Hepatic stellate cell (primary cell): Measurements from ENCODE around the gene EFNB2.

ENCODE experiments used
- DNase-seq: peaks from one replicate; pipeline ENCODE4 v3.0.0; 2011; ENCODE audit warnings: low spot score

EFNB2 gene, protein sequence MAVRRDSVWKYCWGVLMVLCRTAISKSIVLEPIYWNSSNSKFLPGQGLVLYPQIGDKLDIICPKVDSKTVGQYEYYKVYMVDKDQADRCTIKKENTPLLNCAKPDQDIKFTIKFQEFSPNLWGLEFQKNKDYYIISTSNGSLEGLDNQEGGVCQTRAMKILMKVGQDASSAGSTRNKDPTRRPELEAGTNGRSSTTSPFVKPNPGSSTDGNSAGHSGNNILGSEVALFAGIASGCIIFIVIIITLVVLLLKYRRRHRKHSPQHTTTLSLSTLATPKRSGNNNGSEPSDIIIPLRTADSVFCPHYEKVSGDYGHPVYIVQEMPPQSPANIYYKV

DNA sequence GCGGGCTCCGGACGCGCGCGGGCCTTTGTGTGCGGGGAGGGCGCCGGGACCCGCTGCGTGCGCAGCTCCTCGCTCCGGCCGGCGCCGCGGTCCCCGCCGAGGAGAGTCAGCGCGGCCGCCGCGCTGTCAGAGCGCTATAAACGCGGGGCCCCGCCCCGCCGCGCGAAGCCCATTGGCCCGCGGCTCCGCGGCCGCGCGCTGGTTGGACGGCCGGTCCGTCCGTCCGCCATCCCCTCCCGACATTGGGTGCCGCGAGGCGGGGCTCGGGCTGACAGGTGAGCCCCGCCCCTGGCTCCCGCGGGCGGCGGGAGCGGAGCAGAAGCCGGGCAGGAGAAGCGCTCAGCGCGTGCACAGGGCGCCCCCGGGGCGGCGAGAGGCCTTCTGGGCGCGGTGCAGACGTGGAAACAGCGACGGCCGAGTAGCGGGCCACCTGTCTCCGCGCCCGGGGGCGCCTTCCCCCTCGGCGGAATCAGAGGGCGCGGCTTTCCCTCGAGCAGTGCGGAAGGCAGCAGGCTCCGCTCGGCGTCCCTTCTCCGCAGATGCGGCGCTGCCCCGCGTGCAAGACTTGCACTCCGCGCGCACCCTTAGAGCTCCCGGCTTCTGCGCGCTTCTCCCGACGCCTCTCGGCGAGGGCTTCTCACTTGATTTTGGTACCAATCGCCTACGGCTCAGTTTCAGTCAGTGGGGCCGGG lies at the start of gene EFNB2:
EFNB2 (minus strand) TSS at position 111 of the 692 bp plus-strand sequence. CDS start 698 bp downstream, outside the sequence.
- peak; percentile 98 for DNase-seq

DNA sequence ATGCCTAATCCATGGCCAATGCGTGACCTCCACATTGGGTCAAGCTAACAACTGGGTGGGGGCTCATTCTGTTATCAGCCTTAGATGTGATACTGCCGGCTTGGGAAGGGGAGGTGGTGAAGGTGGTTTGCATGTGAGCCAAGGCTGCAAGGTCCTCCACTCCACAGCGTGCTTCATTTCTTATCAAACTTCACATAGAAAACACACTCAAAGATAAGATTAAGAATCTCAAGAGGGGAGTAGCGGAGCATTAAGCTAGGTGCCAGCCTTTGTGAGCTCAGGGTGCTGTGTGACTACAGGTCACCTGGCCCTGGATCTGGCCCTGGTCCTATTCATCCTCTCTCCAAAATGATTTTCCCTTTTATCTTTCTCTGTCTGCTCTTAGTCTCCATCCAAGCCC lies 45.8 kb upstream of the EFNB2 start:
- DNase-seq: no peak

DNA sequence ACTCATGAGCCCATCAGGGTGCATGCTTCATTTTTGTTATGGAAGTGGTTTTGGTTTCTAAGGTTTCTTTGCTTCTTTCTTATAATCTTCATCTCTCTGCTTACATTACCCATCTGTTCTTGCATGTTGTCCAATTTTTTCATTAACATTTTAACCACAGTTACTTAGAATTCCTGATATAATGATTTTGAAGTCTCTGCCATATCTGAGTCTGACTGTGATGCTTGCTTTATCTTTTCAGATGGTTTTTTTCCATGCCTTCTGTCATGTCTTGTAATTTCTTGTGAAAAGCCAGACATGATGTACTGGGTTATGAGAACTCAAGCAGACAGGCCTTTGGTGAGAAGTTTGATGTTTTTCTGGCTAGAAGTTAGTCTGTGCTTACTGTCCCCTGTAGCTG lies 40.4 kb upstream of the EFNB2 start:
- DNase-seq: no peak

DNA sequence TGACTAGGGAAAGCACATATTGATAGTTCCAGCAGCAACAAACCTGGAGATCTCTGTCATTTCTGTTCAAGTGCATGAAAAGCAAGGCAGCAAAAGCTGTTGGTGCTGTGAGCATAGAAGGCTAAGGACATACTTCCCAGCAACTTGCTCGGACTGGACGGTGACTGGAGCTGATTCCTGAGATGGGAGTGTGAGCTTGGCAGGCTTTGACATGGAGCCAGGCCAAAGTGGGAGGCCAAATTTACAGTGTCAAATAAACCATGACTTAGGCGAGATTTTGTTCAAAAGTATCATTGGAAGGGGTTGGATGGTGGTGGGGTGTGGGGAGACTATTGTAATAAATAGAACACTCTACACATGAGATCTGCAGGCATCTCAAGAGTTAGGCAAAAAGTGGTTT lies 38.4 kb upstream of the EFNB2 start:
- DNase-seq: no peak

DNA sequence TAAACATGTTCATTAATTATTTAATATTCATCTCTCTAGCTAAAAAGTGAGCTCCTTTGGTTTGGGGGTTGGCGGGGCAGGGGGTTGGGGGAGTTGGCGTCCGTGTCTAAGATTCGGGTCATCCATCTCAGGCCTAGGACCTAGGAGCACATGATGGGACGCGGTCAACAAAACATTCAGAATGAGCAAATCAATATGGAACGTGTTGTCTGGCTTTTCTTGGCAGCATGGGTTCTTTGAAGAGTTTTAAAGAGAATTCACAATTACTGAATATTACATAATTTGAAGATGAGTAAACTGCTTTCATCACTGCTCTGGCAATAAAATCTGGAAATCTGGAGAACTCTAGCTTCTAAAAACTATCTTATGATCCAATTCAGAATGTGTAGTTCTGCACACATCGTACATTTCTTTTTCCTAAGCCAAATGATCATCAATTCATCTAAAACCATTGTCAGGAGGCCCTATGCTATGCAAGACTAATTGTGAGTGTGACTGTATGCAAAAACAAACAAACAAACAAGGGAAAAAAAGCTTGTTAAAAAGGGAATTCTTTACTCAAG lies 37.9 kb upstream of the EFNB2 start:
- DNase-seq: no peak

DNA sequence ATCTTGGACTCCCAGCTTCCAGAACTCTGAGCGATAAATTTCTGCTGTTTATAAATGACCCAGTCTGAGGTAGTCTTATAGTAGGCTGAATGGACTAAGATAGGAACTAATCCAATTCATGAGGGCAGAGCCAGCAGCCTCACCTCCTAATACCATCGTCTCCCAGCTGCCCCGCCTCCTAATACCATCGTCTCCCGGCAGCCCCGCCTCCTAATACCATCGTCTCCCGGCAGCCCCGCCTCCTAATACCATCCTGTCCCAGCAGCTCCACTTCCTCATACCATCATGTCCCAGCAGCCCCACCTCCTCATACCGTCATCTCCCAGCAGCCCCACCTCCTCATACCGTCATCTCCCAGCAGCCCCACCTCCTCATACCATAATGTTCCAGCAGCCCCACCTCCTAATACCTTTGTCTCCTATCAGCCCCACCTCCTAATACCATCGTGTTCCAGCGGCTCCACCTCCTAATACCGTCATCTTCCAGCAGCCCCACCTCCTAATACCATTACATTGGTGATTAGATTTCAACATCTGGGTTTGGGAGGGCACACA lies 34.9 kb upstream of the EFNB2 start:
- peak; percentile 67 for DNase-seq

DNA sequence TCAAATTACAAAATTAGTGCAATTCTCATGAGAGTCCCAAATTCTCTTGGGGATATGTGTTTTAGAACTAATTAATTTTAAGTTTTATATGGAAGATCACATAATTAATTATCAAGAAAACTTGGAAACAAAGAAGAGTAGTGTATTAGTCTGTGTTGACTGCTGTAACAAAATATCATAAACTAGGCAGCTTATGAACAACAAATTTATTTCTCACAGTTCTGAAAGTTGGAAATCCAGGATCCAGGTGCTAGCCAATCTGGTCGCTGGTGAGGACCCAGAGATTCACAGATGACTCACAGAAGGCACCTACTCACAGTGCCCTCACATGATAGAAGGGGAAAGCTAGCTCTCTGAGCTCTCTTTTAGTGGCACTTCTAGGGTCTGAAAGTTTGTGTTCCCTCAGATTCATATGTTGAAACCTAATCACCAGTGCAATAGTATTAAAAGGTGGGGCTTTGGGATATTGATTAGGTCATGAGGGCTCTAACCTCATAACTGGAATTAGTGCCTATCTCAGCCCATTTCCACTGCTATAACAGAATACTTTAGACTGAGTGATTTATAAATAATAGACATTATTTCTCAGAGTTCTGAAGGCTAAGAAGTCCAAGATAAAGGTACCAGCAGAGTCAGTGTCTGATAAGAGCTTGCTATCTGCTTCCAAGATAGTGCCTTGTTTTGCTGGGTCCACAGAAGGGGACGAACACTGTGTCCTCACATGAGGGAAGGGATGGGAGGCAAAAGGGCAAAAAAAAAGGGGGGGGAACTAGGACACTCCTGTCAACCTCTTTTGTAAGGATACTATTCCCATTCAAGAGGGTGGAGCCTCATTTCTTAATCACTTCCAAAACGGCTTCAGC lies 34.0 kb upstream of the EFNB2 start:
- no peak for DNase-seq

DNA sequence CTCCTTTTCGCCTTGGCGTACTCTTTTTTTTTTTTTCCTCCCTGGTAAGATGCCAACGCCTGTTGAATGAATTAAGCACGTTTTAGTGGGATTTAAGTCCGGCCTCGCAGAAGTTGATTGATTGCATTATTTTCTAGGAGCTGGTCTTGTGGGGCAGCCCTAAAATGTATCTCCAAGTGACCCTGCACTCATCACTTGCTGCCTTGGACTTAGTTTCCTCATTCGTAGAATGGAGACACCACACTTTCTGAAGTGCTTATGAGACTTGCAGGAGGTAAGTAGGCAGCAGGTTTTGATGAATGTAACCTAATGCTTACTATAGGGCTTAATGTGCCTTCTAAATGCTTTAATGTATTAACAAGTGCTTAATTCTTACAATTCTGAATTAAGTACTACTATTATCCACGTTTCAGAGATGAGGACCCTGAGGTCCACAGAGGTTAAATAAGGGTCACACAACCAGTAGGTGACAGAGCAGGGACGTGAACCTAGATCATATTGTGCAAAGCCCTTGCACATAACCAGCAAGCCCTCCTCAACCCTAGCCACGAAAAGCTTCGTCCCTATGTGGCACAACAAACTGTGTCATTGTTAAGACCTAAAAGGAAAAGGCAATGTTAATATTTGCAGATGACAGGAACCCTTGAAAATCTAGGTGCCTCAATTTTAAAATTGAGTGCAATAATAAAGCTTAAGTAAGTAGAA lies 33.0 kb upstream of the EFNB2 start:
- no peak for DNase-seq

DNA sequence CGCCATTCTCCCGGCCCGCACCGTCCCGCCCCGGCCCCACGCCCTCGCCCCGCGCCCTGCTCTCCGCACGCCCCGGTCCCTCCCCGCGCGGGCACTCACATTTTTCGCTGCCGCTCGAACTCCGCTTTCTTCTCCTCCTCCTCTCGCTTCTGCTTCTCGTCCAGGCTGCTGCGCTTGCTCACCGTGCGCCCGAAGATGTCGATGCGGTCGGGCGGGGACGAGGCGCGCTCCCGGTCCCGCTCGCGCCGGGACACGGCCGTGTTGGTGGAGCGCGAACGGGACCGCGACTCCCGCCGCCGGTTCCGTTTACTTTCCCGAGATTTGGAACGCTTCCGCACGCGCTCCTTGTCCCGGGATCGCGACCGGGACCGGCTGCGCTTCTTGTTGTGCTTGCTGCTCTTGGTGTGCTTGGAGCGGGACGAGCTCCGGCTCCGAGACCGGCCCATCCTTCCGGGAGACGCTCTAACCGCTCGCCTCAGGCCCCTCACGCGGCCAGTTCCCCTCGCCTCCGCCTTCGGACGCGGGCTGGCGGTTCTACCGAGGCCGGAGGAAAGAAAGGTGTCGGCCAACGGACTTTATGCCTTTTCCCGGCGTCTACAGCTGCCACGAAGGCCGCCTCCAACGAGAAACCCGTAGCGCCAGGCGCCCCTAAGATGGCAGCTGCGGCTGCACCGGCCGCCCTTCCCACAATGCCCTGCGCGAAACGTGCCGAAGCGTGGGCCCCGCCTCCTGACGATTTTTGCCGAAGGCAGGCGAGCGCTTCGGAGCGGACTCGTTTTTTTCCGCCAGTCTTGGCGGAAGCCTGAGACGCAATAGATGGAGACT lies 32.2 kb upstream of the EFNB2 start, which contains the start of gene ARGLU1:
ARGLU1 (minus strand) TSS at position 664 of the 825 bp plus-strand sequence; CDS start at position 446, 218 bp downstream.
- peak; percentile 81 for DNase-seq

DNA sequence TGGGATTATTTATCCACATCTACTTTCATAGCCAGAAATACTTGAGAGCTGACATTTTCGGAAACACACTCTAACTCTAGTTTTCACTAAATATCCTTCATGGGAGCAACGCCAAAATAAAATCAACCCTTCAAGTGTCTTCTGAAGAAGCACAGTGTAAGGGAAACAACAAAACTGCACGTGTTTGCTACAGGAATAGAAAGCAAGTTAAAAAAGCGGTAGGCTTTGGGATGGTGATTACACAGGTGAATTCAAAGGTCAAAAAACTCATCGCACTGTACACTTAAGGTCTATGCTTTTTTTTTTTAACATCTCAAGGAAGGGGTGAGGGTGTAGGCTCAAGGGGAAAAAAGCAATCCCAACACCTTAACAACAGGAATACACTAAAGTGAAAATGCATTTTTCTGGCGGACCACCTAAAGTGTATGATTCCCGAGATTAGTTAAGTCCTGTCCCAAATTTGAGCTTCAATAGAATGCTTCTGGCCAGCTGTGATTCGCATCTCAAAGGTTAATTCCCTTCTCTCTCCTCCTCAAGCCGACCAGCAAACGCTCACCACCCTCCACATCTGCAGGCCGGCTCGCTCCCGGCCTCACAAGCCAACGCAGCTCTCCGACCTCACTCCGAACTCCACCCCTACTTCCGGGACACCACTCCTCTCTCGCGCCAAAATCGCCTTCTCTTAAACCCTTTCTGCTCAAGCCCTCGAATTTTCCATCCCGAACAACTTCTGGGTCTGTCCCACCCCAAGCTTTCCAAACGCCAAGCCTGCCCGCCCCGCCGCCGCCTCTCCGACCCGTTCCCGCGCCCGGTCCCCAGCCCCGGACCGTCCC lies 31.4 kb upstream of the EFNB2 start:
- DNase-seq: peak; percentile 56

DNA sequence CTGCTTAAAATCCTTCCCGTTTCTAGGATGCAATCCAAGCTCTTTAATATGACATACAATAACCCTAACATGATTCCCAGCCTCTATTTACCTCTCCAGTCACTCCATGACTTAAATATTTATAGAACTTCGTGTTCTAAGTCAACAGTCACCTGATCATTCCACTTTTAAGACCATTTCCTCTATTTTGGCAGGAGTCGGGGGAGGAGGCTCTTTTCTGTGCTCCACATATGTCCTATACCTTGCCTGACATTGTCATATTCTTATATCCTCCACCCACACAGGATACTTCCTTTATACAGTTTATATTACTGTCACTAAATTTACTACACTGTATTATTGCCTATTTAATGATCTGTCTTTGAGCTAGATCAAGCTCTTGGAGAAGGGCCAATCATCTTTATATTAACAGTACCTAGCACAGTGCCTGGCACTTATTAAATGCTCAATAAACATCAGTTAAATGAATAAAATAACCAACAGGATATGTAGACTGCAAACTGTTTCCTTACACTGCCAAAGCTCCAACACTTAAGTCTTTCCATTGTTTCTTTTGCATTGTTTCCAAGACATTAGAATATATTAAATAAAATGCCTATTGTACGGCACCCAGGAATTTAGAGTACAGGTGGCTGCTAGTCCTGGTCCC lies 29.8 kb upstream of the EFNB2 start:
- DNase-seq: no peak

DNA sequence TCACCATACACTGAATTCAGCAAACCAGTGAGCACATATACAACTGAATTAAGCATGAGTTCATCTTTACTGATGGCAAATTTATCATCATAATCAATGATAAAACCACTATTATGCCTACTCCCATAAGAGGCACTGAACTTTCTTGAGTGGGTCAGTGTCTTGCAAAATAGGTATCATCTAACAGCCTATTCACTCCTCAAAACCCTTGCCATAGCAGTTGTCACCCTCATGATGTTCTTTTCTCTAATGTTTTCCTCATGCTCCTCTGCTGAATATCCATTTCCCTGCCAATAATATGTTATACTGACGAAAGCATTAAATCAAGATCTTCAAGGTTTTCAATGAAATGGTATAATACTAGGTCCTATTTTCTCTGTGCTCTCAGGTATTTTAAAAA lies 26.8 kb upstream of the EFNB2 start:
- DNase-seq: no peak

DNA sequence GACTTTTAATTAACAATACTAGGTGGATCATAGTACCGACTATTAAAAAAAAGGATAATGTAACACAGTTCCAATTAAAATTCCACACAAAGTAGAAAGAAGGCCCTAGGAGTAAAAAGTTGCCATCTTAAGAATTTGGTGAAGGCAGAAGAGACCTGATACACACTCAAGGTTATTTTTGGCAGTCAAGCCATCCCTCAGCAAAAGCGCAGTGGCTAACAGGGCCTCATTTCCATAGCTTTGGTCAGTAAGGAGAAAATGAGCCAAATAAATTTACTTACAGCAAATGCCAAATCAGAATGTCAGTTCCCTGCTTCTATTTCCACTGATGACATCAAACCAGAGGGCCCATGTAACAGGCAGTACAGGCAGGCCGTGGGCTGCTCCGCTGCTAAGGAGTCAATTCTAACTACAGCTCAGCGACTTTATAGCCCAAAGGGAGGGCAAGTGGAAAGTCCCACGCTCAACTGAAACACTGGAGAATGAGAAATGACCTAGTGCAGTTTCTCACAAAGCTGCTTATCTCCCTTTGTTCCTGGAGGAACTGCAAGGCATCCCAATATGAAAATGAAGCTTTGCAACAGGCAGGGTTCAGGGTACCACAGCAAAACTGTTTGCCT lies 26.2 kb upstream of the EFNB2 start:
- DNase-seq: no peak

DNA sequence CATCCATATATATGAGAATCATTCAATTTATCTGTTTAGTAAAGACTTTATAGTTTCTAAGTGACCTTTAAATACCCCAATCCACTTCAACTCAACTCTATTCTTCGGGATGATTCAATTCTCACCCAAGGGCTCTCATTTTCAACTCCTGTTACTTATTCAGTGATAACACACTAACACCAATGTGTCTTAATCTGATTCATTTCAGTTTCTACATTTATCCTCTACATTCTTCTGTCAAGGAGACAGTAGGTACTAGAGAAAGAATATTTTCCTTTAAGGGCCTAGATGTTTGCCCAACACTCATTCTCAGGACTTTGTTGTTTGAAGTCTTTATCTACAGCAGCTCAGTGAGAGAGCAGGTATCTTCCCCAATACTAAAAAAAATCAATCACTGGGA lies 25.4 kb upstream of the EFNB2 start:
- no peak for DNase-seq

DNA sequence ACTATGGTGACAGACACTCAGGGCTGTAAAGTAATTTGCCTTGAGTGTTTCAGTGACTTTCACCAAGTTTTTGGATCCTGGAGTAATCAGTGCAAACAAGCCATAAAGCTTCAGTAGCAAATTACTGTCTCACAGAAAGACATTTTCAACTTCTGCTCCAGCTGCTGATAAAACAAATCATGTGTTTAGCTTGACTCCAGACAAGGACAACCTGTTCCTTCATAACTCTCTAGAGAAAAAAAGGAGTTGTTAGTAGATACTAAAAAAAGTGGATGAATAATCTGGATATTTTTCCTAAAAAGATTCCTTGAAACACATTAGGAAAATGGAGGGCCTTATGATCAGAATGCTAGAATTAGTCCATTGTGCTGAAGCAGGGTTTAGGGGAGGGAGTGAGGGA lies 23.1 kb upstream of the EFNB2 start:
- DNase-seq: no peak

DNA sequence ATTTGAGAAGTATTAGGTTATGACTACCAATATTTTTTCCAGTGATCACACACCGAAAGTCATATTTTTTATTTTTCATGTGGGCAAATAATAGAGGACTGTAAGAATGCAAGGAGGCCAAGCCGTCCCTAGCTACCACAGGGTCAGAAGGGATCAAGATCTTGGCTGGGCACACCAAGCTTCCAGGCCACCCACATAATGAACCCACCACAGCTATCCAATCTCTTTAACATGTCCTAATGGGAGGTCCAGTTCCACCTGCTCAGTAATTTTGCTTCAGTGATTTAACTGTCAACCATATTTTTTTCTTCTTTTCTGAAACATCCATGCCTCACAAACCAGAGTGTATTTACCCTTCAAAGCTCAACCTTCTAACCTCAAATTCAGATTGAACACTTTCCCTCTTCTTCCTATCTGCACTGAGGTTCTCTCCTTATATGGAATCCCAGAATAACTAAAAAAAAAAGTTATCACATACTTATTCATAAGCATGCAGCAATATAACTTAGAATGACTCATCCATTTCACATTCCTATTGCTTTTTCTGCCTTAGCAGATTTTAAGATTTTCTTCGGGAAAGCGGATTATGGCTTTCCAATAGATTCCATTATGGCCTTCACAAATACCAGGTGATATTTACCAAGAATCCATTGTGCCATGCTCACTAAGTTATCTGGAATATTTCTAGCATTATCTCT lies 20.3 kb upstream of the EFNB2 start:
- no peak for DNase-seq

DNA sequence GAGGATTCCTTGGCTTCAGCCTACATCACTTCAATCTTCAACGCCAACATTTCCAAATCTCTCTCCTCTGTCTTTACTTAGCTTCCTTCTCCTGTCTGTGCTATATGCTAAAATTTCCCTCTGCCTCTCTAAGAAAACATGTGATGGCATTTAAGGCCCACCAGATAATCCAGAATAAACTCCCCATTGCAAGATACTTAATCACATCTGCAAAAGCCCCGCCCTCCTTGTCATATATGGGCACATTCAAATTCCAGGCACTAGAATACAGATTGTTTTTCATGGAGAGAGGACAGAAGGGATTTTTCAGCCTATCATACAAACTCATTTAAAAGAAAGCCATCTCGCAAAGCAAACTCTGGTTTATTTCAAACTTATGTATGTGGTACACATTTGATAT lies 16.3 kb upstream of the EFNB2 start:
- DNase-seq: no peak

DNA sequence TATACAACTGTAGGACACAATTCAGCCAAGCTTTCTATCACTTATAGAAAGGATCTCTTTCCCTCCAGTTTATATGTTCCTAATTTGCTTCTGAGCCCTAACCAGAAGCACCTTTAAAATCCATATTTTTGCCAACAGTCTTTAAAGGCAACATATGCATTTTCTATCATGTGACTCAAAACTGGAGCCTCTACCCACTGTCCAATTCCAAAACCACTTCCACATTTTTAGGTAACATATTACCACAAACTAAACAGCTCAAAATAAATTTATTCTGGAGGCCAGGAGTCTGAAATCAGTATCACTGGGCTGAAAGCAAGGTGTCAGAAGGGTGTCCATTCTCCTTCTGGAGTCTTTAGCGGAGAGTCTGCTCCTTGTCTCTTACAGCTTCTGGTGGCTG lies 15.9 kb upstream of the EFNB2 start:
- DNase-seq: no peak
